ENCODE results near the gene MSH6. TPM values are rescaled to one million over a fixed set of nuclear protein-coding genes. Genes with fewer than 3 reads are reported as not detected.

The MSH6 gene
- total and polyA plus RNA-seq, 2 of the 8 experiments (the other 6 are each of a cell fraction or from before 2014, with no cell fraction given) = 45.8 to 301 TPM

DNA sequence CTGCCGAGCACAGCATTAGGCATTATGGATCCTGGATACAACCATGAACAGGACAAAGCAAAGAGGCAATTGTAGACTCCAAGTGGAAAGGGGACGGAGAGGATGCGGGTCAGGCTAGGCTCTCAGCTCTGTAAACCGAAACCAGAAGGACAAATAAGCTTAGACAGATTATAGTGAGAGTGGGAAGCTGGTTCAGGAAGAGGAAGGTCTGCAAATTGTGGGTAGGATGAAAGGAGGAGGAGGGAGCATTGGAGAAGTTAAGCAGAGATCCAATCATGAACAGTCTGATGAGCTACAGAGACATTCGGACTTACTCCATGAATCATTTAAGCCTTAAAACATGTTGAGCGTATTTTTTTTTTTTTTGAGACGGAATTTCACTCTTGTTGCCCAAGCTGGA is 3.0 kb downstream of the MSH6 start:
- FAIRE-seq (no peak), DNase-seq (ENCODE audit: low read depth in 1 of 2, low spot score in 2 of 2) (no peak)
- H3K27ac ChIP-seq (ENCODE audit: low read depth, low read length) = no peak overlapping the region
- H3K23me2 ChIP-seq (ENCODE audit: low read depth, low read length) = peaks cover 9% of the 10 kb centered on the region
- no peak overlapping the region for H2AFZ ChIP-seq (ENCODE audit: low read length)
- H3K4me3 ChIP-seq (ENCODE audit: extremely low read depth in 1 of 4, insufficient read depth in 2 of 4, low read depth in 3 of 4, low read length in 4 of 4) = peak overlapping the region in 1 of 4 experiments; percentile 98; a peak in 2 of 8 replicates
- 84% methylated on average over 7 of the region's 7 CpGs; no CpG with 5 or more reads in 1 of the 2 experiments for WGBS, 2 experiments (ENCODE audit: extremely low coverage in 1 of 2, insufficient coverage in 1 of 2, insufficient read length in 1 of 2, insufficient replicate concordance in 2 of 2, low coverage in 1 of 2, low lambda C conversion rate in 2 of 2, missing lambda C conversion rate in 1 of 2)
- H3K9ac ChIP-seq (replicated peaks in 1 of 4; ENCODE audit: extremely low read depth in 1 of 4, low read depth in 3 of 4, low read length in 3 of 4) = no peak overlapping the region
- H4K20me1 ChIP-seq (replicated peaks in 1 of 2; ENCODE audit: control insufficient read depth in 1 of 2, insufficient read depth in 2 of 2, low read length in 2 of 2) = peaks cover 34 to 46% of the 10 kb centered on the region in 2 experiments
- no peak overlapping the region for H3K56ac ChIP-seq (replicated peaks; ENCODE audit: insufficient read length, low read depth, low read length)
- no peak overlapping the region for H2BK12ac ChIP-seq (ENCODE audit: low read depth, low read length)
- peaks cover 0 to 8% (median 2%) of the 10 kb centered on the region in 4 experiments; a peak in 4 of 7 replicates for H3K4me1 ChIP-seq (replicated peaks in 1 of 4; ENCODE audit: control insufficient read depth in 3 of 4, insufficient read depth in 4 of 4, low read length in 3 of 4)
- H2AK5ac ChIP-seq (ENCODE audit: low read depth, low read length) = no peak overlapping the region
- H4K91ac ChIP-seq (replicated peaks; ENCODE audit: insufficient read length, low read length) = no peak overlapping the region
- H3K79me2 ChIP-seq (ENCODE audit: control insufficient read depth in 1 of 2, insufficient read depth in 2 of 2, low read length in 2 of 2) = peaks cover 46 to 70% of the 10 kb centered on the region in 2 experiments
- H2BK120ac ChIP-seq (replicated peaks; ENCODE audit: low read depth, low read length) = no peak overlapping the region
- H3K14ac ChIP-seq (ENCODE audit: insufficient read length) = no peak overlapping the region
- H3K36me3 ChIP-seq (ENCODE audit: control insufficient read depth in 2 of 4, insufficient read depth in 4 of 4, low read length in 3 of 4) = peaks cover 0 to 23% (median 2%) of the 10 kb centered on the region in 4 experiments; a peak in 5 of 8 replicates
- H2BK15ac ChIP-seq (ENCODE audit: low read length) = no peak overlapping the region
- H3K9me3 ChIP-seq (ENCODE audit: insufficient read depth in 2 of 2, low read depth in 1 of 2, low read length in 1 of 2) = no peaks in the 10 kb centered on the region
- ChIA-PET POLR2A (ENCODE audit: partially characterized antibody) (interaction anchor here (0.5 to 1.9 kb wide), 3 partner anchors 11 to 628 kb away, joined by 3 to 6 read pairs (median 3); no protein-coding TSS in a partner anchor), CTCF (ENCODE audit: partially characterized antibody) (interaction anchor here (0.6 kb wide), 1 partner anchor 12 kb away, joined by 4 read pairs; no protein-coding TSS in a partner anchor)
- no peak for TF ChIP-seq RNF2 (IDR thresholded peaks at IDR 0.05; ENCODE audit: borderline replicate concordance, low read depth, low read length, missing control alignments, poor library complexity, severe bottlenecking)
- no peaks in the 10 kb centered on the region for H3K27me3 ChIP-seq (replicated peaks in 1 of 4; ENCODE audit: control insufficient read depth in 3 of 4, extremely low read depth in 1 of 4, insufficient read depth in 3 of 4, low read length in 3 of 4)
- H4K5ac ChIP-seq (ENCODE audit: insufficient read length, low read depth, low read length) = no peak overlapping the region
- H4K8ac ChIP-seq (ENCODE audit: extremely low read depth, insufficient read depth, low read length) = no peak overlapping the region
- no peak overlapping the region for H2BK5ac ChIP-seq (ENCODE audit: low read depth, low read length)
- no peak overlapping the region for H3K4ac ChIP-seq (replicated peaks; ENCODE audit: insufficient read length, low read depth, low read length)
- H3K23ac ChIP-seq (ENCODE audit: insufficient read length) = no peak overlapping the region
- no peak overlapping the region for H2BK20ac ChIP-seq (ENCODE audit: low read length)
- H3K18ac ChIP-seq (ENCODE audit: extremely low read depth, low read length) = no peak overlapping the region; the same call in 1 of the 2 replicates
- peaks cover 2% of the 10 kb centered on the region; the same call in 1 of the 2 replicates for H3K79me1 ChIP-seq (ENCODE audit: low read depth, low read length)
- H3K4me2 ChIP-seq (ENCODE audit: insufficient read depth in 1 of 2, low read depth in 2 of 2, low read length in 2 of 2) = peak overlapping the region; percentile 15 to 89; a peak in 3 of 4 replicates

All from H1 (cell line).